Heart left ventricle (tissue), 16 donors: ENCODE data around the gene LTBR. TPM values are rescaled to one million over a fixed set of nuclear protein-coding genes. Genes with fewer than 3 reads are reported as not detected.

ENCODE experiments used
- ATAC-seq, 4 donors: fragments of 200-7000 bp; cut with Tn5 transposase; one replicate each; pipeline ENCODE4 v1.9.1; 2020 to 2022; ENCODE audit warnings: moderate library complexity in 4 of 4, mild to moderate bottlenecking in 3 of 4, moderate number of reproducible peaks in 1 of 4
- DNase-seq, 5 donors: peaks; one replicate each; pipeline ENCODE4 v3.0.0-alpha.2; 2020
- H3K27ac ChIP-seq, 12 donors: fragments of 200-600 bp; sonication (generic) in 4 of 12; one replicate each; pipeline versions ENCODE4 v1.5.0 to v1.8.0; 2016 to 2022; ENCODE audit warnings: mild to moderate bottlenecking in 2 of 12
- H3K27me3 ChIP-seq, 9 donors: fragments of 200-600 bp; sonication (generic) in 2 of 9; one replicate each; pipeline versions ENCODE4 v1.5.1 to v1.8.0; 2016 to 2022; ENCODE audit warnings: mild to moderate bottlenecking in 3 of 9
- H3K36me3 ChIP-seq, 9 donors: fragments of 200-600 bp; sonication (generic) in 2 of 9; one replicate each; pipeline versions ENCODE4 v1.5.0 to v1.8.0; 2018 to 2022; ENCODE audit warnings: mild to moderate bottlenecking in 2 of 9
- H3K4me1 ChIP-seq, 12 donors: fragments of 200-600 bp; sonication (generic) in 4 of 12; one replicate each; pipeline versions ENCODE4 v1.5.0 to v1.8.0; 2016 to 2022; ENCODE audit warnings: mild to moderate bottlenecking in 3 of 12
- H3K4me3 ChIP-seq, 12 donors: fragments of 200-600 bp; sonication (generic) in 4 of 12; one replicate each; pipeline versions ENCODE4 v1.5.0 to v1.8.0; 2017 to 2022; ENCODE audit warnings: mild to moderate bottlenecking in 9 of 12, moderate library complexity in 4 of 12
- H3K9me3 ChIP-seq, 12 donors: fragments of 200-600 bp; sonication (generic) in 4 of 12; one replicate each; pipeline versions ENCODE4 v1.5.0 to v1.8.0; 2016 to 2022; ENCODE audit warnings: mild to moderate bottlenecking in 1 of 12
- CTCF ChIP-seq, 12 donors: fragments of 200-600 bp; sonication (generic) in 4 of 12; IDR thresholded peaks; one replicate each; pipeline versions ENCODE4 v1.5.0 to v1.8.0; 2018 to 2022; ENCODE audit warnings: antibody characterized with exemption in 12 of 12, mild to moderate bottlenecking in 5 of 12
- POLR2A ChIP-seq, 2 donors: fragments of 450-650 bp; IDR thresholded peaks; one replicate each; pipeline ENCODE4 v1.6.1; 2017; ENCODE audit warnings: antibody characterized with exemption in 2 of 2, mild to moderate bottlenecking in 2 of 2, moderate library complexity in 2 of 2
- WGBS, 4 donors: extraction: QIAGEN DNeasy Blood & Tissue Kit in 2 of 4; methylation state at CpG; one replicate each; pipeline versions ENCODE4 v1.1.5 to v1.1.7; 2013 to 2018; 5-methylcytosine and 5-hydroxymethylcytosine counted together
- intact Hi-C, 10 donors: fragments of 100-400 bp; cut with DNase I; formaldehyde crosslinking; loops; one replicate each; pipeline versions ENCODE4 v1.11.1 to v1.14.2; 2022
- polyA plus RNA-seq, 2 donors: library from polyadenylated mRNA; stranded (reverse); fragments of 200-250 nt; gene quantifications; one replicate each; pipeline ENCODE4 v1.2.3, GENCODE V29; 2013
- total RNA-seq, 9 donors: library from RNA; depleted of rRNA in 2 of 9; stranded (reverse); fragments of >200 nt in 2 of 9; fragmentation: NEBNext Ultra II Directional in 3 of 9; extraction: Animal tissue kit (Norgen Biotek cat#: 25700) in 3 of 9; gene quantifications; one replicate each; pipeline versions ENCODE4 v1.1.0 to v1.2.4, GENCODE V29; 2016 to 2023
- donor health status: ischemic (EF 13 %, LVEDD 7.1; RV severe dilation, severe dysfunction).
- donor health status: healthy with polysubstance abuse.
- donor health status: DM: no; HTN: yes; CAD: no.
- donor health status: DM: no; HTN: no; CAD: no.
- donor health status: ischemic (EF 25% LVEDD 6.9; RV normal size, moderate dysfunction).
- donor health status: ischemic (EF 25% LVEDD 5.7; RV mildly dilated, moderate dysfunction).
- donor health status: healthy.
- donor health status: DM: yes; HTN: yes; CAD: no.
- donor health status: ischemic (EF 35%, LVEDD 5.7; RV mildly dilated, moderate dysfunction).
- donor health status: nonischemic (EF 11% LVEDD 7.7; RV severe dilation, severe dysfunction).
- donor health status: DM: yes; HTN: yes; CAD: no.
- donor health status: PGD.
- donor health status: ischemic (EF 29% LVEDD 5.4; RV normal size, mild dysfunction).
- donor health status: nonischemic (EF 23%, LVEDD 6.1; RV moderate dilation, normal function).

The LTBR gene
- total and polyA plus RNA-seq, 11 donors, result 16.0 to 83.4 (median 26.2) TPM

GRCh38 chr12:6340745-6341416 is 43.1 kb upstream of the LTBR start:
- Histone ChIP-seq H3K9me3 (no peaks in the 10 kb centered on the region), H3K4me1 (peaks cover 2 to 78% (median 64%) of the 10 kb centered on the region in 12 donors), H3K27ac (peak overlapping the region; percentile 90 to 100 (median 98)), H3K36me3 (peaks cover 0 to 12% (median 0%) of the 10 kb centered on the region in 9 donors), H3K27me3 (no peaks in the 10 kb centered on the region), H3K4me3 (peak overlapping the region; percentile 69 to 100 (median 84))
- DNase-seq (peak in 2 of 5 donors; percentile 52 to 54), ATAC-seq (peak in 1 of 4 donors; percentile 5)
- TF ChIP-seq POLR2A (IDR thresholded peaks at IDR 0.05) (no peak), CTCF (IDR thresholded peaks at IDR 0.05) (no peak)
- 12 to 15% (median 12%) methylated on average over 15 of the region's 15 CpGs for WGBS, 4 donors
- intact Hi-C loops, result loop anchor here in 4 of 10 donors (5.0 to 10.0 kb wide), 3 partner anchors 41 to 214 kb away; partner anchors contain the start of genes LTBR (in 2 of the 4) and IFFO1 (in 1 of the 4)

- Histone ChIP-seq H3K27ac (peak within 1 kb of the TSS; percentile 90 to 100 (median 98)), H3K4me1 (peaks cover 0 to 74% (median 62%) of the 10 kb centered on the region in 12 donors), H3K27me3 (no peaks in the 10 kb centered on the region), H3K4me3 (peak within 1 kb of the TSS; percentile 69 to 100 (median 84)), H3K9me3 (no peaks in the 10 kb centered on the region), H3K36me3 (peaks cover 0 to 12% (median 0%) of the 10 kb centered on the region in 9 donors)
- DNase-seq (peak; percentile 82 to 87 (median 82)), ATAC-seq (peak; percentile 68 to 84 (median 84))
- intact Hi-C loops, result loop anchor here in 5 of 10 donors (2.0 to 10.0 kb wide), 4 partner anchors 21 to 213 kb away; partner anchors contain the start of genes LTBR (in 2 of the 5) and IFFO1 (in 1 of the 5)
- TF ChIP-seq CTCF (IDR thresholded peaks at IDR 0.05) (no peak), POLR2A (IDR thresholded peaks at IDR 0.05) (peak in 1 of 2 donors; percentile 61)
- WGBS, 4 donors, result 0 to 2% (median 1%) methylated on average over 16 to 21 of the region's 21 CpGs
Measured at GRCh38 chr12:6341417-6342139, 42.4 kb upstream of the LTBR start, which contains the start of gene TNFRSF1A. Gene TNFRSF1A, minus strand, starts transcription at chr12:6342076. Its CDS starts 262 bp downstream, at chr12:6341814.

DNA sequence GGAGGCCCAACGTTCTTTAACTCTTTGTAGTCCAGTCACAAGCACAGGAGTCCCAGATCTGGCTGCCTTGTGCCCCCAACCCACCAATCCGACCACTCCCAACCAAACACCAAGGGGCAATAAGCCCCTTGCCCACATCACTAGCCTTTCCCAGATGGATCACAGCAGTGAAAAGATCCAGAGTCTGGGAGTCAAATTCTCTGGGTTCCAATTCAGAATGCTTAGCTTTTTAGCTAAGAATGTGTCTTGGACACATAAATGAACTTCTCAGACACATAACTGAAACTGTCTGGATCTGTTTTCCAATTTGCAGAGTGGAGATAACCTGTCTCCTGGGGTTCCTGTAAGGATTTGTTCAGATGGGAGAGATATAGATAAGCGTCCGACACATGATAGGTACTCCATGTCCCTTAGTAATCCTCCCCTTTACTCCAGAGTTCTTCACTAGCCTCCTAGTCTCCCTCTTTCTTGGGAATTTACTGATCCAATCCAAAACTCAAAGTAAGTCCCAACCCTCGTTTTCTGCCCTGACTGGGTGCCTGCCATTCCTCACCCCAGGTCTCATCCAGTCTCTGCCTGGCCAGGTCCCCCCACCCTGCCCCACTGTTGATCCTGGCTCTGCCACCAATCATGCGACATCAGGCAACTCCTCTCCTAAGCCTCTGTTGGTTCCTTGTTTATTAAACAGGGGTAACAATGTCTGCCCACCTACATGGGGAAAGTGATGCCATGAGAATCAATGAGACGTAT is 41.6 kb upstream of the LTBR start:
- 34 to 44% (median 38%) methylated on average over 7 of the region's 7 CpGs for WGBS, 4 donors
- TF ChIP-seq CTCF (IDR thresholded peaks at IDR 0.05) (no peak), POLR2A (IDR thresholded peaks at IDR 0.05) (no peak)

More for the DNA sequence above, 41.6 kb upstream of the LTBR start:
- no peak for DNase-seq
- intact Hi-C loops, result loop anchor here in 5 of 10 donors (2.0 to 10.0 kb wide), 4 partner anchors 20 to 212 kb away; partner anchors contain the start of genes LTBR (in 2 of the 5) and IFFO1 (in 1 of the 5)
- peak overlapping the region; percentile 69 to 100 (median 84) for H3K4me3 ChIP-seq
- no peak for ATAC-seq
- H3K27ac ChIP-seq, result peak overlapping the region; percentile 90 to 100 (median 98)
- peaks cover 0 to 12% (median 0%) of the 10 kb centered on the region in 9 donors for H3K36me3 ChIP-seq
- H3K4me1 ChIP-seq, result peaks cover 4 to 72% (median 63%) of the 10 kb centered on the region in 12 donors
- H3K9me3 ChIP-seq, result no peaks in the 10 kb centered on the region
- no peaks in the 10 kb centered on the region for H3K27me3 ChIP-seq
